SK-N-SH treated with all-trans-retinoic acid at 6 μM for 48 hours (cell line): ENCODE measurements around the gene STT3A.

Experiments
- ARNTL ChIP-seq: fragments of 450-650 bp; formaldehyde crosslinking; IDR thresholded peaks from 2 replicates; pipeline ENCODE4 v1.5.0; 2020; ENCODE audit warnings: low read depth, mild to moderate bottlenecking, moderate library complexity, borderline replicate concordance
- BACH2 ChIP-seq: fragments of 250-450 bp; sonication (Bioruptor Pico); IDR thresholded peaks from 2 replicates; pipeline ENCODE4 v1.9.0; 2021; ENCODE audit warnings: mild to moderate bottlenecking, borderline replicate concordance
- ESRRG ChIP-seq: fragments of 250-450 bp; sonication (Bioruptor Pico); IDR thresholded peaks from 2 replicates; pipeline ENCODE4 v1.6.1; 2021; ENCODE audit warnings: mild to moderate bottlenecking
- ISL1 ChIP-seq: fragments of 250-450 bp; sonication (Bioruptor Pico); IDR thresholded peaks from 2 replicates; pipeline ENCODE4 v2.1.2; 2022; ENCODE audit warnings: mild to moderate bottlenecking, moderate library complexity
- PPARA ChIP-seq: fragments of 250-450 bp; sonication (Bioruptor Pico); IDR thresholded peaks from 2 replicates; pipeline ENCODE4 v1.5.0; 2020; ENCODE audit warnings: mild to moderate bottlenecking, borderline replicate concordance
- ZC3H10 ChIP-seq: fragments of 250-450 bp; sonication (Bioruptor Pico); IDR thresholded peaks from 2 replicates; pipeline ENCODE4 v1.5.1; 2021; ENCODE audit warnings: mild to moderate bottlenecking, moderate library complexity
- ZFP3 ChIP-seq: fragments of 250-450 bp; sonication (Bioruptor Pico); IDR thresholded peaks from 2 replicates; pipeline ENCODE4 v1.5.0; 2020; ENCODE audit warnings: mild to moderate bottlenecking, moderate library complexity
- ZNF565 ChIP-seq: fragments of 450-650 bp; formaldehyde crosslinking; conservative IDR thresholded peaks from 2 replicates; pipeline ENCODE4 v1.5.0; 2020; ENCODE audit warnings: low read depth, mild to moderate bottlenecking, moderate library complexity
- ZNF70 ChIP-seq: fragments of 450-650 bp; formaldehyde crosslinking; IDR thresholded peaks from 2 replicates; pipeline ENCODE4 v1.5.0; 2020; ENCODE audit warnings: mild to moderate bottlenecking, moderate library complexity

- TF ChIP-seq ARNTL (no peak), PPARA (CRISPR knock-in tag) (no peak), ZNF565 (CRISPR knock-in tag) (no peak), ESRRG (CRISPR knock-in tag) (no peak), ZFP3 (no peak), BACH2 (CRISPR knock-in tag) (no peak), ZC3H10 (no peak), ZNF70 (CRISPR knock-in tag) (no peak), ISL1 (CRISPR knock-in tag) (no peak)
Measured at GRCh38 chr11:125627236-125627910, 34.7 kb downstream of the STT3A start.
